Thyroid gland (tissue), 4 donors: ENCODE measurements around the gene C4orf50.

ENCODE experiments used
- CTCF ChIP-seq, 6 experiments: fragments of 200-600 bp in 3 of 6; fragments of 450-650 bp in 3 of 6; sonication (generic) in 3 of 6; IDR thresholded peaks; one replicate each; pipeline ENCODE4 v1.5.1; 2016 to 2019; ENCODE audit warnings: antibody characterized with exemption in 6 of 6, mild to moderate bottlenecking in 2 of 6, inconsistent platforms in 1 of 6, moderate library complexity in 1 of 6
- POLR2A ChIP-seq, 2 donors: fragments of 450-650 bp; IDR thresholded peaks; one replicate each; pipeline ENCODE4 v1.6.1; 2017; ENCODE audit warnings: antibody characterized with exemption in 2 of 2, mild to moderate bottlenecking in 2 of 2, moderate library complexity in 1 of 2

GRCh38 chr4:5893591-5893990 lies 124.6 kb downstream of the C4orf50 start:
- TF ChIP-seq CTCF (IDR thresholded peaks at IDR 0.05) (no peak), POLR2A (IDR thresholded peaks at IDR 0.05) (no peak)
